ENCODE results near the gene PPP1R37. TPM values are rescaled to one million over a fixed set of nuclear protein-coding genes. Genes with fewer than 3 reads are reported as not detected.

The PPP1R37 gene
- polyA plus RNA-seq, 1 donor from 2014 or later, result 53.7 TPM

GRCh38 chr19:45175515-45176345, 82.8 kb downstream of the PPP1R37 start:
- H3F3A ChIP-seq (ENCODE audit: insufficient read depth, low read length, poor library complexity, severe bottlenecking), result no peaks in the 10 kb centered on the region
- no peak overlapping the region for H3K4me3 ChIP-seq (ENCODE audit: low read length)
- no peaks in the 10 kb centered on the region for H3K27me3 ChIP-seq (ENCODE audit: insufficient read depth, low read depth, low read length)
- H4K20me1 ChIP-seq (ENCODE audit: insufficient read depth), result no peaks in the 10 kb centered on the region
- H3K9me3 ChIP-seq (ENCODE audit: low read length), result no peaks in the 10 kb centered on the region
- no peaks in the 10 kb centered on the region for H3K36me3 ChIP-seq (ENCODE audit: insufficient read depth, low read length)
- no peak overlapping the region for H3K4me2 ChIP-seq (ENCODE audit: low read length)
- H3K79me2 ChIP-seq (replicated peaks; ENCODE audit: insufficient read depth, low read length), result no peaks in the 10 kb centered on the region
- H3K9ac ChIP-seq (ENCODE audit: low read length), result no peak overlapping the region
- H3K27ac ChIP-seq (ENCODE audit: low read length), result no peak overlapping the region
- H2AFZ ChIP-seq (ENCODE audit: low read depth, low read length), result no peak overlapping the region
- no peaks in the 10 kb centered on the region for H3K9me2 ChIP-seq (ENCODE audit: insufficient read depth, low read length)
- TF ChIP-seq REST (IDR thresholded peaks at IDR 0.05; ENCODE audit: borderline replicate concordance) (no peak), MXI1 (conservative IDR thresholded peaks at IDR 0.05; ENCODE audit: poor library complexity, severe bottlenecking) (no peak), CTCF (IDR thresholded peaks at IDR 0.05; ENCODE audit: poor library complexity, severe bottlenecking) (no peak), TAF1 (IDR thresholded peaks at IDR 0.05; ENCODE audit: low read depth) (no peak), POLR2AphosphoS5 (IDR thresholded peaks at IDR 0.05) (no peak), SMC3 (conservative IDR thresholded peaks at IDR 0.05; ENCODE audit: poor library complexity) (no peak), EP300 (conservative IDR thresholded peaks at IDR 0.05; ENCODE audit: poor library complexity, severe bottlenecking) (no peak), EZH2 (IDR thresholded peaks at IDR 0.05; ENCODE audit: borderline replicate concordance, insufficient read depth, low read length, poor library complexity, severe bottlenecking) (no peak)

GRCh38 chr19:45177817-45178261, 84.9 kb downstream of the PPP1R37 start, which contains the start of gene TRAPPC6A:
TSS of gene TRAPPC6A (minus strand) at chr19:45178237. CDS start at chr19:45178218, 19 bp downstream.
- Histone ChIP-seq H3K9me3 (ENCODE audit: low read length) (no peaks in the 10 kb centered on the region), H3K79me2 (replicated peaks; ENCODE audit: insufficient read depth, low read length) (no peaks in the 10 kb centered on the region), H2AFZ (ENCODE audit: low read depth, low read length) (peak within 1 kb of the TSS; percentile 65), H3K27ac (ENCODE audit: low read length) (peak within 1 kb of the TSS; percentile 71), H3K9me2 (ENCODE audit: insufficient read depth, low read length) (no peaks in the 10 kb centered on the region), H3F3A (ENCODE audit: insufficient read depth, low read length, poor library complexity, severe bottlenecking) (no peaks in the 10 kb centered on the region), H3K9ac (ENCODE audit: low read length) (peak within 1 kb of the TSS; percentile 71), H3K4me3 (ENCODE audit: low read length) (peak within 1 kb of the TSS; percentile 81), H3K27me3 (ENCODE audit: insufficient read depth, low read depth, low read length) (no peaks in the 10 kb centered on the region), H3K4me2 (ENCODE audit: low read length) (peak within 1 kb of the TSS; percentile 84), H3K36me3 (ENCODE audit: insufficient read depth, low read length) (no peaks in the 10 kb centered on the region), H4K20me1 (ENCODE audit: insufficient read depth) (no peaks in the 10 kb centered on the region)
- no peak for TF ChIP-seq EZH2 (IDR thresholded peaks at IDR 0.05; ENCODE audit: borderline replicate concordance, insufficient read depth, low read length, poor library complexity, severe bottlenecking)
- no peak for TF ChIP-seq CTCF (IDR thresholded peaks at IDR 0.05; ENCODE audit: poor library complexity, severe bottlenecking)
- no peak for TF ChIP-seq RAD21 (conservative IDR thresholded peaks at IDR 0.05)
- peak; percentile 88 for TF ChIP-seq POLR2AphosphoS5 (IDR thresholded peaks at IDR 0.05)
- TF ChIP-seq EP300 (conservative IDR thresholded peaks at IDR 0.05; ENCODE audit: poor library complexity, severe bottlenecking), result no peak
- TF ChIP-seq REST (IDR thresholded peaks at IDR 0.05; ENCODE audit: borderline replicate concordance), result peak; percentile 50
- TF ChIP-seq TAF1 (IDR thresholded peaks at IDR 0.05; ENCODE audit: low read depth), result no peak
- no peak for TF ChIP-seq SMC3 (conservative IDR thresholded peaks at IDR 0.05; ENCODE audit: poor library complexity)
- no peak for TF ChIP-seq MXI1 (conservative IDR thresholded peaks at IDR 0.05; ENCODE audit: poor library complexity, severe bottlenecking)
